OCI-LY3 (cell line): ENCODE measurements around the gene RING1.

Experiments used
- H2AFZ ChIP-seq: fragments of 200-600, 300-600 bp; shearing (Covaris generic); 2 replicates; pipeline ENCODE4 v1.6.0; 2014; ENCODE audit warnings: antibody characterized with exemption, low read depth, low read length
- H3K27ac ChIP-seq: fragments of 200-600, 300-600 bp; sonication (generic); 2 replicates; pipeline ENCODE4 v1.5.1; 2014; ENCODE audit warnings: mild to moderate bottlenecking, low read length, moderate library complexity, mixed read lengths
- H3K27me3 ChIP-seq: fragments of 200-600, 300-600 bp; sonication (generic); 2 replicates; pipeline ENCODE4 v1.6.1; 2014; ENCODE audit warnings: low read depth, low read length, mixed read lengths
- H3K36me3 ChIP-seq: fragments of 200-600, 300-600 bp; sonication (generic); replicated peaks from 2 replicates; pipeline ENCODE3; 2014; ENCODE audit warnings: low read depth, low read length, mixed read lengths
- H3K4me1 ChIP-seq: fragments of 300-600, 200-600 bp; sonication (generic); 2 replicates; pipeline ENCODE4 v1.6.1; 2014; ENCODE audit warnings: low read length, mixed read lengths
- H3K4me2 ChIP-seq: fragments of 200-600, 300-600 bp; sonication (generic); 2 replicates; pipeline ENCODE4 v1.6.1; 2014; ENCODE audit warnings: low read length, mixed read lengths
- H3K4me3 ChIP-seq: fragments of 300-600, 200-600 bp; sonication (generic); 2 replicates; pipeline ENCODE4 v1.5.1; 2014; ENCODE audit warnings: antibody characterized with exemption, mild to moderate bottlenecking, low read length, moderate library complexity
- H3K79me2 ChIP-seq: fragments of 300-600, 200-600 bp; shearing (Covaris generic); 2 replicates; pipeline ENCODE4 v1.6.1; 2014; ENCODE audit warnings: mild to moderate bottlenecking, low read length, mixed read lengths
- H3K9ac ChIP-seq: fragments of 300-600, 200-600 bp; shearing (Covaris generic); 2 replicates; pipeline ENCODE4 v1.6.0; 2014; ENCODE audit warnings: mild to moderate bottlenecking, low read length, moderate library complexity
- H3K9me3 ChIP-seq: fragments of 200-600, 300-600 bp; shearing (Covaris generic); 2 replicates; pipeline ENCODE4 v1.6.1; 2014; ENCODE audit warnings: low read length, mixed read lengths; ENCODE audit not compliant: insufficient read depth
- H4K20me1 ChIP-seq: fragments of 200-600, 300-600 bp; sonication (generic); 2 replicates; pipeline ENCODE4 v1.6.1; 2016; ENCODE audit warnings: low read length, mixed read lengths; ENCODE audit not compliant: insufficient read depth
- EZH2phosphoT487 ChIP-seq: fragments of 200-600 bp; shearing (Covaris generic); IDR thresholded peaks from 2 replicates; pipeline ENCODE4 v1.6.1; 2018; ENCODE audit warnings: antibody characterized with exemption, mixed run types, low read depth
- TF ChIP-seq, protein P1 (sequence below): fragments of 200-600, 300-600 bp; sonication (generic); IDR thresholded peaks from 2 replicates; pipeline ENCODE4 v1.5.1; 2014; ENCODE audit warnings: antibody characterized with exemption, low read length, low read depth

The RING1 gene

DNA sequence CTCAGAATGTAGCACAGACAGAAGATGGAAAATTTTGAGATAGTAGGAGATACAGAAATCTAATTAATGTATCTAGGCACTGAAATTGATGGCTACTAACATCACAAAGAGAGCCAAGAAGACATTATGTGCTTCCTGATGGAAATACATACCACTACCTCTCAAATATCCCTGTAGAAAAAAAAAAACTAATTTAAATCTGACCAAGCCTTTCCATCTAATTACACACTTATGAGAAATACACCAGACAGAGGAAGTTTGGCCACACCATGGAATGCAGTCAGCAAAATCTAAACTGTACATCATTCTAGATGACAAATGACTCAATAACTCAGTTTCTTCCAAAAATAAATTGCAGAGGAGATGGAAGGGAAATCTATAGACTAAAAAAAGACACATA, 44.5 kb downstream of the RING1 start:
- Histone ChIP-seq H3K4me2 (no peak overlapping the region), H4K20me1 (no peaks in the 10 kb centered on the region), H3K9ac (no peak overlapping the region), H3K79me2 (no peaks in the 10 kb centered on the region; the same call in 1 of the 2 replicates), H3K4me1 (peaks cover 7% of the 10 kb centered on the region), H3K27ac (no peak overlapping the region), H3K9me3 (no peaks in the 10 kb centered on the region), H3K4me3 (no peak overlapping the region), H3K36me3 (peaks cover 3% of the 10 kb centered on the region), H2AFZ (no peak overlapping the region), H3K27me3 (no peaks in the 10 kb centered on the region)
- TF ChIP-seq, protein P1, sequence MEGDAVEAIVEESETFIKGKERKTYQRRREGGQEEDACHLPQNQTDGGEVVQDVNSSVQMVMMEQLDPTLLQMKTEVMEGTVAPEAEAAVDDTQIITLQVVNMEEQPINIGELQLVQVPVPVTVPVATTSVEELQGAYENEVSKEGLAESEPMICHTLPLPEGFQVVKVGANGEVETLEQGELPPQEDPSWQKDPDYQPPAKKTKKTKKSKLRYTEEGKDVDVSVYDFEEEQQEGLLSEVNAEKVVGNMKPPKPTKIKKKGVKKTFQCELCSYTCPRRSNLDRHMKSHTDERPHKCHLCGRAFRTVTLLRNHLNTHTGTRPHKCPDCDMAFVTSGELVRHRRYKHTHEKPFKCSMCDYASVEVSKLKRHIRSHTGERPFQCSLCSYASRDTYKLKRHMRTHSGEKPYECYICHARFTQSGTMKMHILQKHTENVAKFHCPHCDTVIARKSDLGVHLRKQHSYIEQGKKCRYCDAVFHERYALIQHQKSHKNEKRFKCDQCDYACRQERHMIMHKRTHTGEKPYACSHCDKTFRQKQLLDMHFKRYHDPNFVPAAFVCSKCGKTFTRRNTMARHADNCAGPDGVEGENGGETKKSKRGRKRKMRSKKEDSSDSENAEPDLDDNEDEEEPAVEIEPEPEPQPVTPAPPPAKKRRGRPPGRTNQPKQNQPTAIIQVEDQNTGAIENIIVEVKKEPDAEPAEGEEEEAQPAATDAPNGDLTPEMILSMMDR = no peak
- no peak for TF ChIP-seq EZH2phosphoT487

DNA sequence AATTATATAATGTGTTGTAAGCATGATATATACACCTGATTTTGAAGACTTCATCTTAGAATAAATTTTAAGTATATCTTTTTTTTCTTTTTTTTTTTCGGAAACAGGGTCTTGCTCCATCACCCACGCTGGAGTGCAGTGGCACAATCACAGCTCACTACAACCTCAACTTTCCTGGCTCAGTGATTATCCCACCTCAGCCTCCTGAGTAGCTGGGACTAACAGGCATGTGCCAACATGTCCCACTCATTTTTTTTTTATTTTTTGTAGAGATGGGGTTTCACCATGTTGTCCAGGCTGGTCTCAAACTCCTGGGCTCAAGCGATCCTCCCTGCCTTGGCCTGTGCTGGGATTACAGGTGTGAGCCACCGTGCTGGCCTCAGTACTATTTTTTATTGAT, 46.3 kb downstream of the RING1 start:
- H3K4me3 ChIP-seq = no peak overlapping the region
- H3K9me3 ChIP-seq = no peaks in the 10 kb centered on the region
- no peak overlapping the region for H3K27ac ChIP-seq
- H3K27me3 ChIP-seq = no peaks in the 10 kb centered on the region
- no peaks in the 10 kb centered on the region; the same call in 1 of the 2 replicates for H3K79me2 ChIP-seq
- H3K4me1 ChIP-seq = peaks cover 7% of the 10 kb centered on the region
- TF ChIP-seq, protein P1 = no peak
- no peak for TF ChIP-seq EZH2phosphoT487
- H3K9ac ChIP-seq = no peak overlapping the region
- no peak overlapping the region for H3K4me2 ChIP-seq
- no peak overlapping the region for H2AFZ ChIP-seq
- H4K20me1 ChIP-seq = no peaks in the 10 kb centered on the region
- H3K36me3 ChIP-seq = peaks cover 3% of the 10 kb centered on the region

DNA sequence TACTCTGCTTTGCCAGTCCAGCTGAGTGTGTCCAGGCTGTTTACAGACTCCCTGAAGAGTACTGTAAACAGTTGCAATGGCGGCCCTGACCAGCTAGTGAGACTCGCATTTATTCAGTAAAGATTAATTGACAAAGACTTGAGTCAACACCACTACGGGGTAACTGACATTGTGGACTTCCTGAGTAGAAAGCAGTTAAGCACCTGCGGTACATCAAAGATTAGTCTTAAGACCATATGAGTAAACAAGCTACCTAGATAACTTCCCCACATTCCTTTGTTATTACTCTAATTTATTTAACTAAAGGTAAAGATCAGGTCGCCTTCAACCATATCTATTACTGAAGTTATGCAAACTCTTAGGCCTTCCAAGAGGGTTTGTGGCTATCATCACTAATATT, 50.7 kb downstream of the RING1 start:
- no peak overlapping the region for H3K4me2 ChIP-seq
- no peaks in the 10 kb centered on the region for H3K9me3 ChIP-seq
- H3K9ac ChIP-seq = no peak overlapping the region
- H4K20me1 ChIP-seq = no peaks in the 10 kb centered on the region
- no peak for TF ChIP-seq EZH2phosphoT487
- TF ChIP-seq, protein P1 = no peak
- no peaks in the 10 kb centered on the region for H3K4me1 ChIP-seq
- H3K27me3 ChIP-seq = no peaks in the 10 kb centered on the region
- no peak overlapping the region for H3K27ac ChIP-seq
- no peak overlapping the region for H2AFZ ChIP-seq
- no peaks in the 10 kb centered on the region for H3K36me3 ChIP-seq
- H3K79me2 ChIP-seq = no peaks in the 10 kb centered on the region
- H3K4me3 ChIP-seq = no peak overlapping the region
